ENCODE measurements around the gene CST8. TPM values are rescaled to one million over a fixed set of nuclear protein-coding genes. Genes with fewer than 3 reads are reported as not detected.

The CST8 gene
- total RNA-seq, 1 donor from 2014 or later = not detected

DNA sequence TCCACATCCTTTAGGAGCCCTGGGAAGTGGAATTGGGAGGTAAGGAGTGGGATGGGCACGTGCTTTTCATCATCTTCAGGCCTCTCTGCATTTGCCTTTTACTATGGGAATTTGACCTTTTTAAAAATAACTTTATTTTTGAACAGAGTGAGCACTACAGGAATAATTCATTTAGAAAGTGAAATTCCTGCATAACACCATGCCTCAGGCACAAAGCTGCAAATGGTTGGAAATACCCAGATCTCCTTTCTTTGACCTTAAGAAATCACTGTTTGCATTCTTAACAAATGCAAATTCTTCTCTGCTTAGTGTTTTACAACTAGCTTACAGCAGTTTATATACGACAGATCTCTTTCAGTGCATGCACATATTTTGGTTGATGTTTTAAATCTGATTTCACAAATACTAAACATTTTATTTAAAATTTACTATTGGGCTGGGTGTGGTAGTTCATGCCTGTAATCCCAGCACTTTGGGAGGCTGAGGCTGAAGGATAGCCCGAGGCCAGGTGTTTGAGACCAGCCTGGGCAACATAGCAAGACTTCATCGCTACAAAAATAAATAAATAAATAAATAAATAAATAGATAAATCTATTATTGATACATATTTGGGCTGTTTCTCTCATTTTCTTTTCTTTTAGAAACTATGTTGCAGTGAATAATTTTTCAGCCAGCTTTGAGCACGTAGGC lies 24.5 kb downstream of the CST8 start:
- TF ChIP-seq, protein P1, sequence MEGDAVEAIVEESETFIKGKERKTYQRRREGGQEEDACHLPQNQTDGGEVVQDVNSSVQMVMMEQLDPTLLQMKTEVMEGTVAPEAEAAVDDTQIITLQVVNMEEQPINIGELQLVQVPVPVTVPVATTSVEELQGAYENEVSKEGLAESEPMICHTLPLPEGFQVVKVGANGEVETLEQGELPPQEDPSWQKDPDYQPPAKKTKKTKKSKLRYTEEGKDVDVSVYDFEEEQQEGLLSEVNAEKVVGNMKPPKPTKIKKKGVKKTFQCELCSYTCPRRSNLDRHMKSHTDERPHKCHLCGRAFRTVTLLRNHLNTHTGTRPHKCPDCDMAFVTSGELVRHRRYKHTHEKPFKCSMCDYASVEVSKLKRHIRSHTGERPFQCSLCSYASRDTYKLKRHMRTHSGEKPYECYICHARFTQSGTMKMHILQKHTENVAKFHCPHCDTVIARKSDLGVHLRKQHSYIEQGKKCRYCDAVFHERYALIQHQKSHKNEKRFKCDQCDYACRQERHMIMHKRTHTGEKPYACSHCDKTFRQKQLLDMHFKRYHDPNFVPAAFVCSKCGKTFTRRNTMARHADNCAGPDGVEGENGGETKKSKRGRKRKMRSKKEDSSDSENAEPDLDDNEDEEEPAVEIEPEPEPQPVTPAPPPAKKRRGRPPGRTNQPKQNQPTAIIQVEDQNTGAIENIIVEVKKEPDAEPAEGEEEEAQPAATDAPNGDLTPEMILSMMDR (IDR thresholded peaks at IDR 0.05) = no peak
- no peak for ATAC-seq
- intact Hi-C loops (cut with DNase I) = no loop called here
- Histone ChIP-seq H3K36me3 (no peaks in the 10 kb centered on the region), H3K9me3 (no peaks in the 10 kb centered on the region), H3K27me3 (no peaks in the 10 kb centered on the region), H3K27ac (no peak overlapping the region), H3K4me3 (no peak overlapping the region), H3K4me1 (no peaks in the 10 kb centered on the region)
- no peak for DNase-seq

DNA sequence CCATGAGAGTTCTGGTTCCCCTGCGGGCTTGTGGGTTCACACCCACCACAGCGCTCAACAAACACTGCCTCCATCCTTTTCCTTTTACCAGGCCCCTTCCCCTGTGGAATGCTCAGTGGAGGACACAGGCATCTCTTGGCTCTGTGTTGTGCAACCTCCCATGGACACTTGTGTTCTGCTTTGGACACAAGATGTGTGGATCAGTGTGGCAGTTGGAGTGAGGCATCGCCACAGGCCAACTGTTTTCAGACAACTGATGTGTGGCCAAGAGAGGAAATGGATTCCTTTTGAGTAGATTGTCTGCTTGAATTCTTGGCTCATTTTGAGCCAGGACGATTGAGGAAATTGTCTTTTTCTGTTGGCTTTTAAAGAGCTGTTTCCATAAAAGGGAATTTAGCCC lies 26.8 kb downstream of the CST8 start:
- ATAC-seq (no peak), DNase-seq (no peak)
- Histone ChIP-seq H3K36me3 (no peaks in the 10 kb centered on the region), H3K4me3 (no peak overlapping the region), H3K9me3 (no peaks in the 10 kb centered on the region), H3K27ac (no peak overlapping the region), H3K4me1 (no peaks in the 10 kb centered on the region), H3K27me3 (no peaks in the 10 kb centered on the region)
- intact Hi-C loops (cut with DNase I) = no loop called here
- TF ChIP-seq, protein P1 (IDR thresholded peaks at IDR 0.05) = no peak

DNA sequence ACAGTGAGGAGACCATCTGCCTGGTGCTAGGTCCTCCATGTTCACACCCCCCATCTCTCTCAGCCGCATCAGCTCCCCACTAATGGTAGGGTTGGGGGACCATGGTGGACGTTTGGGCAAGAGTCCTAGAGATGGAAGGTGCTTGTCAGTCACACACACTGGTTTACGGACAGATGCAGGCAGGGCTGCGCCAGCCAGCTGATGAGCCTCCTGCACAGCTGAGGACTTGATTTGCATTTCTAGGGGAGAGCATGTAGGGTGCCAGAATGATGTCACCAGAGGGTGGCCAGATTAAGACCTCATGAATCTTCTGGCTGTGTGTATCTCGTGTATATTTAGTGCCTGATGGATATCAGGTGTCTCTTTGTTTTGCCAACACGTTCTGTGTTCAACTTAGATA lies 28.6 kb downstream of the CST8 start:
- intact Hi-C loops (cut with DNase I) = no loop called here
- no peaks in the 10 kb centered on the region for H3K36me3 ChIP-seq
- H3K4me1 ChIP-seq = no peaks in the 10 kb centered on the region
- ATAC-seq = no peak
- H3K9me3 ChIP-seq = no peaks in the 10 kb centered on the region
- H3K4me3 ChIP-seq = no peak overlapping the region
- H3K27ac ChIP-seq = no peak overlapping the region
- no peaks in the 10 kb centered on the region for H3K27me3 ChIP-seq
- DNase-seq = no peak
- TF ChIP-seq, protein P1 (IDR thresholded peaks at IDR 0.05) = no peak

DNA sequence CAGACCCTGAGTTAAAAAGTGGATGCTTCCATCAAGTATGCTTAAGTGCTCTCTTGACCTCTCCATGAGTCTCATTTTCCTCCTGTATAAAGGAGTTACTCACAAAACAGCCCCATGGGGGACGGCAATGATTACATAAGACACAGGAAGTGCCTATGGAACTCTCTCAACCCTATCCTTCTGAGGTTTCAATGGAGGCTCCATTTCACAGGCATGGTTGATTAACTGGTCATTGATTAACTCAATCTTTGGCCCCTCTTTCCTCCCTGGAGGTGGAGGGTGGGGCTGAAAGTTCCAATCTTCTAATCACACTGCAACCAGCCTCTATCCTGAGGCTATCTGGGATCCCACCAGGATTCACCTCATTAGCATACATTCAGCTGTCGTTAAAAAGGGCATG lies 29.3 kb downstream of the CST8 start:
- Histone ChIP-seq H3K4me3 (no peak overlapping the region), H3K27ac (no peak overlapping the region), H3K9me3 (no peaks in the 10 kb centered on the region), H3K36me3 (no peaks in the 10 kb centered on the region), H3K27me3 (no peaks in the 10 kb centered on the region), H3K4me1 (no peaks in the 10 kb centered on the region)
- no peak for DNase-seq
- TF ChIP-seq, protein P1 (IDR thresholded peaks at IDR 0.05) = no peak
- intact Hi-C loops (cut with DNase I) = no loop called here
- no peak for ATAC-seq

DNA sequence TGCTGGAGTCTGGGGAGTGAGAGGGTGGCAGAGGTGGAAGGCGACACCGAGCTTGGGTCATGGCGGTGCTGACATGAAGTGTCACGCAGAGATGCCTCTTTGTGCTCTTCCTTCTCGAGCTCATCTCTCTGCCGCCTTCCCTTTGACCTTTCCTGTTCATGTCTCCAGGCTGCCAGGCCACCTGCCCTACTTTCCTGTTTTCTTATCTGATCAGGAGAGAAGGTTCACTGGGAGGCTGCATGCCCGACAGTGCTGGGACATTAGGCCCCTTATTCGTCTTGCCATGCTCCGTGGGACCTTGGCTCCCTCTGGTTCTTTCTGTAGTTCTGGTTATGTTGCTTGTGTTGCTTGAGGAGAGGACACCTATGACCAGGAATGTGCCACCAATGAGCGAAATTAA lies 33.2 kb downstream of the CST8 start:
- H3K36me3 ChIP-seq = no peaks in the 10 kb centered on the region
- TF ChIP-seq, protein P1 (IDR thresholded peaks at IDR 0.05) = no peak
- H3K4me3 ChIP-seq = no peak overlapping the region
- no peaks in the 10 kb centered on the region for H3K4me1 ChIP-seq
- intact Hi-C loops (cut with DNase I) = no loop called here
- peaks cover 4% of the 10 kb centered on the region for H3K9me3 ChIP-seq
- H3K27me3 ChIP-seq = no peaks in the 10 kb centered on the region
- ATAC-seq (no peak), DNase-seq (no peak)
- no peak overlapping the region for H3K27ac ChIP-seq

DNA sequence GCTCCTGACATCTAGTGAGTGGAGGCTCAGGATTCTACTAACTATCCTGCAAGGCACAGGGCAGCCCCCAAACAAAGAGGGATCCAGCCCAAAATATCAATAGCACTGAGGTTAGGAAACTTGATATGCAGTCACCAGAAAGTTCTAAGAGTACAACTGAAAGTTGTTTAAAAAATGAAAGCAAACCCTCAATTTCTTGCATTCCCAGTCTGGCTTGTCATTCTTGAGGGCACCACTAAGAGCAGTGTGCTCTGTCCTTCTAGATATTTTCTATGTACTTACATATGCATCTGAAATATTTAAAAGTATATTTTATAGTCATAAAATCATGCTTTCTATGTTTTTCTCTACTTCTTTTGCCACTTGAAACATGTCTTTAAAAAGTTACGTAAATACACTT lies 35.9 kb downstream of the CST8 start:
- intact Hi-C loops (cut with DNase I) = no loop called here
- no peak for ATAC-seq

More for the DNA sequence above, 35.9 kb downstream of the CST8 start:
- Histone ChIP-seq H3K9me3 (peaks cover 4% of the 10 kb centered on the region), H3K4me3 (no peak overlapping the region), H3K36me3 (no peaks in the 10 kb centered on the region), H3K27ac (no peak overlapping the region), H3K4me1 (no peaks in the 10 kb centered on the region), H3K27me3 (no peaks in the 10 kb centered on the region)
- TF ChIP-seq, protein P1 (IDR thresholded peaks at IDR 0.05) = no peak
- no peak for DNase-seq
